ENCODE data around the gene RASSF5. TPM values are rescaled to one million over a fixed set of nuclear protein-coding genes. Genes with fewer than 3 reads are reported as not detected.

Gene RASSF5
- total and polyA plus RNA-seq, 2 donors from 2014 or later: 2.4 to 18.8 TPM

DNA sequence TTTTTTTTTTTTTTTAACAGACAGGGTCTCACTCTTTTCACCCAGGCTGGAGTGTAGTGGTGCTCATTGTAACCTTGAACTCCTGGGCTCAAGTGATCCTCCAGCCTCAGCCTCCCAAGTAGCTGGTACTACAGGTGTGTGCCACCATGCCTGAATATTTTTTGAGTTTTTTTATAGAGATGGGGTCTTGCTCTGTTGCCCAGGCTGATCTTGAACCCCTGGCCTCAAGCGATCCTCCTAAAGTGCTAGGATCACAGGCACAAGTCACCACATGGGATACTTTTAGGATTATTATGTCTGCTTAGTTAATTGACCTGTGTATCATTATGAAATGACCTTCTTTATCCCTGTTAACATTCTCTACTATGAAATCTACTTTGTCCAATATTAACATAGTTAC is 38.0 kb downstream of the RASSF5 start:
- no peak for FAIRE-seq
- no peaks in the 10 kb centered on the region for H3K9me3 ChIP-seq (ENCODE audit: control insufficient read depth in 2 of 3, insufficient read depth in 1 of 3, low read length in 3 of 3)
- H3K9ac ChIP-seq (ENCODE audit: low read length in 3 of 3): no peak overlapping the region
- H3K4me3 ChIP-seq (ENCODE audit: low read length in 3 of 3): no peak overlapping the region
- no peaks in the 10 kb centered on the region for H3K27me3 ChIP-seq (ENCODE audit: control insufficient read depth, insufficient read depth, low read length)
- peak in 1 of 5 donors; percentile 4 for DNase-seq
- no peaks in the 10 kb centered on the region for H3K4me1 ChIP-seq (ENCODE audit: control insufficient read depth in 2 of 3, insufficient read depth in 2 of 3, low read depth in 1 of 3, low read length in 3 of 3)
- no peak for TF ChIP-seq CTCF (IDR thresholded peaks at IDR 0.05; ENCODE audit: borderline replicate concordance, extremely low read depth, insufficient read depth)
- intact Hi-C loops (cut with DNase I): loop anchor here (5.0 kb wide), 1 partner anchor 37 kb away; no protein-coding TSS in a partner anchor
- no peaks in the 10 kb centered on the region for H3K36me3 ChIP-seq (ENCODE audit: control insufficient read depth in 2 of 3, insufficient read depth in 3 of 3, low read length in 3 of 3)
- no peak overlapping the region for H3K27ac ChIP-seq (ENCODE audit: low read depth in 2 of 2, low read length in 2 of 2)

GRCh38 chr1:206547104-206547503 is 39.8 kb downstream of the RASSF5 start:
- Histone ChIP-seq H3K4me3 (ENCODE audit: low read length in 3 of 3) (no peak overlapping the region), H3K9ac (ENCODE audit: low read length in 3 of 3) (no peak overlapping the region), H3K36me3 (ENCODE audit: control insufficient read depth in 2 of 3, insufficient read depth in 3 of 3, low read length in 3 of 3) (no peaks in the 10 kb centered on the region), H3K27me3 (ENCODE audit: control insufficient read depth, insufficient read depth, low read length) (no peaks in the 10 kb centered on the region), H3K27ac (ENCODE audit: low read depth in 2 of 2, low read length in 2 of 2) (no peak overlapping the region), H3K9me3 (ENCODE audit: control insufficient read depth in 2 of 3, insufficient read depth in 1 of 3, low read length in 3 of 3) (no peaks in the 10 kb centered on the region), H3K4me1 (ENCODE audit: control insufficient read depth in 2 of 3, insufficient read depth in 2 of 3, low read depth in 1 of 3, low read length in 3 of 3) (no peaks in the 10 kb centered on the region)
- no peak for DNase-seq
- intact Hi-C loops (cut with DNase I): loop anchor here (5.0 kb wide), 1 partner anchor 35 kb away; no protein-coding TSS in a partner anchor
- no peak for TF ChIP-seq CTCF (IDR thresholded peaks at IDR 0.05; ENCODE audit: borderline replicate concordance, extremely low read depth, insufficient read depth)
- no peak for FAIRE-seq

- H3K27me3 ChIP-seq (ENCODE audit: control insufficient read depth, insufficient read depth, low read length): no peaks in the 10 kb centered on the region
- no peak overlapping the region for H3K27ac ChIP-seq (ENCODE audit: low read depth in 2 of 2, low read length in 2 of 2)
- H3K4me3 ChIP-seq (ENCODE audit: low read length in 3 of 3): no peak overlapping the region
- no peak overlapping the region for H3K9ac ChIP-seq (ENCODE audit: low read length in 3 of 3)
- FAIRE-seq: no peak
- H3K4me1 ChIP-seq (ENCODE audit: control insufficient read depth in 2 of 3, insufficient read depth in 2 of 3, low read depth in 1 of 3, low read length in 3 of 3): peaks cover 0 to 3% (median 0%) of the 10 kb centered on the region in 3 donors
- no peaks in the 10 kb centered on the region for H3K36me3 ChIP-seq (ENCODE audit: control insufficient read depth in 2 of 3, insufficient read depth in 3 of 3, low read length in 3 of 3)
- intact Hi-C loops (cut with DNase I): no loop called here
- no peak for TF ChIP-seq CTCF (IDR thresholded peaks at IDR 0.05; ENCODE audit: borderline replicate concordance, extremely low read depth, insufficient read depth)
- DNase-seq: no peak
- H3K9me3 ChIP-seq (ENCODE audit: control insufficient read depth in 2 of 3, insufficient read depth in 1 of 3, low read length in 3 of 3): no peaks in the 10 kb centered on the region
Measured at GRCh38 chr1:206550446-206550845, 43.1 kb downstream of the RASSF5 start.

Measured in kidney (tissue), 14 donors.